A673 (cell line): ENCODE measurements around the gene CCDC102A.

ENCODE experiments used
- EZH2 ChIP-seq: fragments of 200-600 bp; sonication (generic); IDR thresholded peaks from 2 replicates; pipeline ENCODE4 v1.6.1; 2017; ENCODE audit warnings: borderline replicate concordance, low read depth, mild to moderate bottlenecking, mixed read lengths, antibody characterized with exemption, low read length; ENCODE audit not compliant: poor library complexity, severe bottlenecking
- TF ChIP-seq, protein P1 (sequence below): fragments of 300-800, 200-600 bp; sonication (generic); conservative IDR thresholded peaks from 2 replicates; pipeline ENCODE4 v1.5.1; 2017; ENCODE audit warnings: low read depth, mild to moderate bottlenecking, antibody characterized with exemption, low read length, moderate library complexity, mixed read lengths

DNA sequence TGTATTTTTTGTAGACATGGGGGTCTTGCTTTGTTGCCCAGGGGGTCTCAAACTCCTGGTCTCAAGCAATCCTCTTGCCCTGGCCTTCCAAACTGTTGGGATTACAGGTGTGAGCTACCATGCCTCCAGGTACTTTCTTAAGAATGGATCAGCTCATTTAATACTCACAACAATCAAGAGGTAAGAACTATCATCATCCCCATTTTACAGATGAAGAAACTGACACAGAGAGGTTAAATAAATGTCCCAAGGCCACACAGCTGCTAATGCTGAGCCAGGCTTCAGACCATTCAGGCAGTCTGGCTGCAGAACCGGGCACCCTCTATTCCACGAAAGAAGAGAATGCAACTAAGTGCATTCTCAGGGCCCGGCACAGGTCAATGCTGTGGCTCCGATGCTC is 22.0 kb downstream of the CCDC102A start:
- TF ChIP-seq, protein P1, sequence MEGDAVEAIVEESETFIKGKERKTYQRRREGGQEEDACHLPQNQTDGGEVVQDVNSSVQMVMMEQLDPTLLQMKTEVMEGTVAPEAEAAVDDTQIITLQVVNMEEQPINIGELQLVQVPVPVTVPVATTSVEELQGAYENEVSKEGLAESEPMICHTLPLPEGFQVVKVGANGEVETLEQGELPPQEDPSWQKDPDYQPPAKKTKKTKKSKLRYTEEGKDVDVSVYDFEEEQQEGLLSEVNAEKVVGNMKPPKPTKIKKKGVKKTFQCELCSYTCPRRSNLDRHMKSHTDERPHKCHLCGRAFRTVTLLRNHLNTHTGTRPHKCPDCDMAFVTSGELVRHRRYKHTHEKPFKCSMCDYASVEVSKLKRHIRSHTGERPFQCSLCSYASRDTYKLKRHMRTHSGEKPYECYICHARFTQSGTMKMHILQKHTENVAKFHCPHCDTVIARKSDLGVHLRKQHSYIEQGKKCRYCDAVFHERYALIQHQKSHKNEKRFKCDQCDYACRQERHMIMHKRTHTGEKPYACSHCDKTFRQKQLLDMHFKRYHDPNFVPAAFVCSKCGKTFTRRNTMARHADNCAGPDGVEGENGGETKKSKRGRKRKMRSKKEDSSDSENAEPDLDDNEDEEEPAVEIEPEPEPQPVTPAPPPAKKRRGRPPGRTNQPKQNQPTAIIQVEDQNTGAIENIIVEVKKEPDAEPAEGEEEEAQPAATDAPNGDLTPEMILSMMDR = no peak
- TF ChIP-seq EZH2 = no peak
